Stimulated activated naive CD8-positive, alpha-beta T cell treated with anti-CD3 and anti-CD28 coated beads, Interleukin-15, Interleukin-2, amounts not matched to agents 100 ng/mL and 50 ng/mL, for 24 hours (primary cell): Measurements from ENCODE around the gene KLHL36.

Experiments used
- H3K27ac Mint-ChIP-seq: one replicate; pipeline ENCODE4 v1.8.0; 2021; ENCODE audit warnings: mild to moderate bottlenecking, mixed read lengths
- H3K27me3 Mint-ChIP-seq: one replicate; pipeline ENCODE4 v1.8.0; 2021; ENCODE audit warnings: mixed read lengths
- H3K36me3 Mint-ChIP-seq: one replicate; pipeline ENCODE4 v1.8.0; 2021; ENCODE audit warnings: low read depth, mixed read lengths
- H3K4me1 Mint-ChIP-seq: one replicate; pipeline ENCODE4 v1.8.0; 2021; ENCODE audit warnings: low read depth, mixed read lengths
- H3K4me3 Mint-ChIP-seq: one replicate; pipeline ENCODE4 v1.8.0; 2021; ENCODE audit warnings: mild to moderate bottlenecking, mixed read lengths
- H3K9me3 Mint-ChIP-seq: one replicate; pipeline ENCODE4 v1.8.0; 2021; ENCODE audit warnings: mixed read lengths

The KLHL36 gene

DNA sequence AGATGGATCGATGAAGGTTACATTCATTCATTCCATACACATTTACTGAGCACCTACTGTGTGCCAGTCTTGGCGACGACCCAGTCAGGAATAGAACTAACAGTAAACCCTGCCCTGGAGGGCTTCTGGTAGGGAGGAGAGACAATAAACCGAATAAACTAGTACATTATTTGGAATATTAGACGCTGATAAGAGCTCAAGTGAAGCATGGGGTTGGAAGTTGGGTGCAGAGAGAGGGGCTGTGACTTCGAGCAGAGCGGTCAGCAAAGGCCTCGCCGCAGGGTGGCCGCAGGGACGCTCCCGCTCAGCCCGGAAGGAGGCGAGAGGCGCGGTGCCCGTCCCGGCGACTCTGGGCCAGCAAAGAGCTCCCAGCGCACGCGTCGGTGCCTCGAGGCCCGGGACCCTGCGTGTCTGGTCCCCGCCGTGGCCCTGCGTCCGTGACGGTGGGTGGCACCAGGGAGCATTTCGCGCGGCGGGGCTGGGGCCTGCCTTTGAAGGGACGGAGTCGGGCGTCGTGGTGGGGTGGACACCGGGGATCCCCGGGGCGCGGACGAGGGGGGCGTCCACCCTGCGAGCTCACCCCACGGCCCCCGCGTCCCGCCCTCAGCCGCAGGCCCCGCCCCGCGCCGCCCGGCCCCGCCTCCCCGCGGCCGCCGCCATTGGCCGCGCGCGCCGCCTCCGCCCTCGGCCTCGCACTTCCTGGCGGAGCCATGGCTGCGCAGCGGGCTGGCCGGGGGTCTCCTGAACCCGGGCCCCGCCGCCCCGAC is at the start of gene KLHL36:
TSS of gene KLHL36 (plus strand) at position 684 of the 767 bp plus-strand sequence. CDS start 2,357 bp downstream, outside the sequence.
- Mint-ChIP-seq H3K27me3 (peaks cover 4% of the 10 kb centered on the region), H3K27ac (peak within 1 kb of the TSS; percentile 93), H3K4me1 (peaks cover 48% of the 10 kb centered on the region), H3K9me3 (no peaks in the 10 kb centered on the region), H3K4me3 (peak within 1 kb of the TSS; percentile 89), H3K36me3 (peaks cover 23% of the 10 kb centered on the region)

DNA sequence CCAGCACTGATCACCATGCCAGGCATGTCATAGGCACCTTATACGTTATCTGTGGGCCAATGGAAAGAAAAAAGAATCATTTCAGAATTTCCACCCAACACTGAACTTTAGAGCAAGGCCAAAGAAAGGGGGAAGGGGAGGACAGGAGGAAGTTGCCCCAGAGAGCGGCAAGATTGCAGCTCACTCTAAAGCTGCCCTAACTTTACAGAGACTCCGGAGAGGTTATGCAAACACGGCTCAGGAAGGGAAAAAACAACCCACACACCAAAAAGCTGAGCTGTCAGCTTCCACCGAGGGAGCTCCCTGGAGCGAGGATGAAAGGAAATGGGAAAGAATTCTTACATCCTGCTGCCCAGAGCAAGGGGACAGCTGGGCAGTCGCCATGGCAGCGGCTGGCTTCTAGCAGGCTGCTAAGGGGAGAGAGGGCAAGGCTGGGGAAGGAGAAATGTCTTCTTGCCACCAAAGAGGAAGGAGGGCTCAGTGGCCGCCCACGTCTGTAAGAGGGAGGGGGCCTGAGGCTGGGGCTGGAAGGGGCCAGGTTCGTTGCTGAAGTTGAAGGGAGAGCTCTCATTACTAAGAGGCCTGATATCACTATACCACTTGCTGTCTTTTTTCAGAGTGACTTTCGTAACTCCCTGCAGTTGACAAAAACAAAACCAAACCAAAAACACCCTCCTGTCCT is 48.6 kb upstream of the KLHL36 start:
- no peaks in the 10 kb centered on the region for H3K9me3 Mint-ChIP-seq

DNA sequence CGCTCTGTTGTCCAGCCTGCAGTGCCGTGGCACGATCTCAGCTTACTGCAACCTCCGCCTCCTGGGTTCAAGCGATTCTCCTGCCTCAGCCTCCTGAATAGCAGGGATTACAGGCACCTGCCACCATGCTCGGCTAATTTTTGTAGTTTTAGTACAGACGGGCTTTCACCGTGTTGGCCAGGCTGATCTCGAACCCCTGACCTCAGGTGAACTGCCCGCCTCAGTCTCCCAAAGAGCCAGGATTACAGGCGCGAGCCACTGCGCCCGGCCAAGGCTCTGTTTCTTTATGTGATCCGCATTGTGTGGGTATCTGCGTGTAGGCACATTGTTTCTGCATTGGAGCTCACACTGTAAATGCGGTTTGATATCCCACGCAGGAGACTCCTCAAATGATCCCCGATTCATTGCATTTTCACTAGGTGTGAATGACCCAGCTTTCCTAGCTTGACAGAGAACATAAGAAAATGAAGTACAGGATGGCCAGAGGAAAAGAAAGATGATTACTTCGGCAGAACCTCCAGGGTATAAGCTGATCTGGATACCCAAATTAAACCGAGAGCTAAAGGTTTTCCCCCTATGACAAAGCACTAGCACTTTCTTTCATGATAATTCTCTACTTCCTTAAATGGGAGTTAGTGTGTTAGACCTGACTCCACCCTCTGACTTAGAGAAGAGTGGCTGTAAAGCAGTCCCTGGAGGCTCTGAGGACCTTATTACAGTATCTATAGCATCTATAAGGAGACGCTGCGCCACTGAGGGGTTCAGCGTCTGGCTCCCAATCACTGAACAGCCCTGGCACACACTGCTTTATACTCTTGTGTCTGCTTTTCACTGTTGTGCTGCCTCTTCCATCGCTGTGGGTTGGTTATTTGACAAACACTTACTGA is 47.7 kb upstream of the KLHL36 start:
- Mint-ChIP-seq H3K36me3 (peaks cover 56% of the 10 kb centered on the region), H3K4me1 (peaks cover 91% of the 10 kb centered on the region), H3K9me3 (no peaks in the 10 kb centered on the region), H3K27ac (peak overlapping the region; percentile 99), H3K27me3 (no peaks in the 10 kb centered on the region), H3K4me3 (peak overlapping the region; percentile 83)

More for the DNA sequence above, 48.6 kb upstream of the KLHL36 start:
- H3K27ac Mint-ChIP-seq = peak overlapping the region; percentile 99
- H3K4me1 Mint-ChIP-seq = peaks cover 92% of the 10 kb centered on the region
- H3K36me3 Mint-ChIP-seq = peaks cover 59% of the 10 kb centered on the region
- H3K4me3 Mint-ChIP-seq = peak overlapping the region; percentile 83
- H3K27me3 Mint-ChIP-seq = no peaks in the 10 kb centered on the region

DNA sequence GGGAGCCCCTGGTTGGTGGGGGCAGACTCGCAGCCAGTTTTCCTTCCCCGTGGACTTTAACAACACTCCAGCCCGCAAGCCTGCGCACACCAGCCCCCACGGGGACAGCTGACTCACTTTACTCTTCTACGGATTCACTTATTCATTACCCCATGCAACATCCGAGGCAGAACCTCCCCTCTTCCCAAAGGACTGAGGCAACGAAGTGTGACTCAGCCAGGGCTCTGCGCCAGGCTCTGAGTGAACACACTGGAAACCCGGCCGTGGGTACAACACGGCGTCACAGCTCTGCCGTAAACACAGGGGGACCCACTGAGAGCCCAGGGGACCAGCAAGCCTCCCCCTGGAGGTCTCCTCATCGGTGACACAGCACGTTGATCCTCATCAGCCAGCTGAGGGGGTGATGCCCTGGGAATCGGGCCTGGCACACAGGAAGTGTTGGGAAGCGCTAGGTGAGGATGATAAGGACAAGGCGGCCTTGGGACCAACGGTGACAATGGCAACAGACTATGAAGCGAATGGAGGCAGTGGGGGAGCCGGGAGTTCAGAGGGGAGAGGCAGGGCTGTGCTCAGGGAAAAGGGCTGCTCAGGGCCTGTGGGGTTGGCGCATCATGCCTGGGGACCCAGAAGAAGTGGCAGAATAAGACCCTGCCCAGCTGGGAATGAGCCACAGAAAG is 45.0 kb upstream of the KLHL36 start:
- H3K4me3 Mint-ChIP-seq = peak overlapping the region; percentile 66
- peaks cover 58% of the 10 kb centered on the region for H3K36me3 Mint-ChIP-seq
- H3K9me3 Mint-ChIP-seq = no peaks in the 10 kb centered on the region
- no peaks in the 10 kb centered on the region for H3K27me3 Mint-ChIP-seq
- peaks cover 91% of the 10 kb centered on the region for H3K4me1 Mint-ChIP-seq
- H3K27ac Mint-ChIP-seq = peak overlapping the region; percentile 99

DNA sequence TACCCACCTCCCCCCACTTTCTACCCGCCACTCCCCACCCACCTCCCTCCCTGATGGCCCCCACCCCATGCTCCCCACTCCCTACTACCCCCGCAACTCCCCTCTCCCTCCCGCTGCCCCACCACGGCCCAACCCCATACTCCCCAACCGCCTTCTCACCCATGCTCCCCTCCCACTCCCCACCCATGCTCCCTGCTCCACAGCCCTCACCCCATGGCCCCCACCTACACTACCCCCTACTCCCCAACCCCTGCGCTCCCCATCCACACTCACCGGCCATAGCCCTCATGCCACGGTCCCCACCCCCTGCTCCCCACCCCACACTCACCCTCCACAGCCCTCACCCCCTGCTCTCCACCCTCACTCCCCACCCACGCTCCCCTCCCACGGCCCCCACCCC is 44.4 kb upstream of the KLHL36 start:
- Mint-ChIP-seq H3K36me3 (peaks cover 59% of the 10 kb centered on the region), H3K27ac (peak overlapping the region; percentile 83), H3K9me3 (no peaks in the 10 kb centered on the region), H3K4me1 (peaks cover 96% of the 10 kb centered on the region), H3K4me3 (no peak overlapping the region), H3K27me3 (no peaks in the 10 kb centered on the region)

DNA sequence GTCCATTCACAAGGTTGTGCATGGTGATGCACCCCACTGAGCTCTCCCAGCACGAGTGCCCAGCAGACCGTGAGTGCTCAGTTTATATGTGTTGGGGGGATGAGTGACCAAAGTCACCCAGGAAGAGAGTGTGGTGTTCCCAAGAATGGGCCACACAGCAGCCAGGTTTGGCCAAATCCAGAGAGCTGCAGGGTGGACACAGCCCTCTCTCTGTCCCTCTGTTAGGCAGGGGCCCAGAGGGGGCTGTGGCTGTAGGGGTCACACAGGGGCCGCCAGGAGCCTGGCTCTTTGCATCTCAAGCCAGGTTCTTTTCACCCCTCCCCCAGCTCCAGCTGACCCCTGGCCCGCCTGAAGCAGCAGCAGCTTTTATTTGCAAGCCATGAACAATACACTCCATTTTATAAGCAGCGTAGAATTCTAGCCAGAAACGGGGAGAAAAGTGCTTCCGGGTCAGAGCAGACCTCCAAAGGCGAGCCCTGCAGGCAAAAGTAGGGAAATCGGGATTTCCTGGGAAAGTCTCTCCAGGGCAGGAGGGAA is 43.8 kb upstream of the KLHL36 start:
- H3K27ac Mint-ChIP-seq = peak overlapping the region; percentile 83
- peak overlapping the region; percentile 41 for H3K4me3 Mint-ChIP-seq
- H3K4me1 Mint-ChIP-seq = peaks cover 96% of the 10 kb centered on the region
- no peaks in the 10 kb centered on the region for H3K9me3 Mint-ChIP-seq
- no peaks in the 10 kb centered on the region for H3K27me3 Mint-ChIP-seq
- peaks cover 61% of the 10 kb centered on the region for H3K36me3 Mint-ChIP-seq

DNA sequence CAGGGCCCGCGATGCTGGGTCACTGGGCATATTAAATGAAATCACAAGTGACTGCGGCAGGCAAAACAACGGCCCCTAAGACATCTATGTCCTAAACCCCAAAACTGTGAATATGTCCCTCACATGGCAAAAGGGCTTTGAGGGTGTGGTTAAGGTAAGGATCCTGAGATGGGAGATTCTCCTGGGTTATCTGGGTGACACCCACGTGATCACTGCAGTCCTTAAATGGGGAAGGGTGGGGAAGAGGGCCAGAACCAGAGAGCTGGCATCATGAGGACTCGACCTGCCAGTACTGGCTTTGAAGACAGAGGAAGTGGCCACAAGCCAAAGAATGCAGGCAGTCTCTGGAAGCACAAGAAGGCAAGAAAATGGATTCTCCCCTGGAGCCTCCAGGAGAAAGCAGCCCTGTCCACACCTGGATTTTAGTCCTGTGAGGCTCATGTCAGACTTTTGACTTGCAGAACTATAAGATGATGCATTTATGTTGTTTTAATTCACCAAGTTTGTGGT is 42.9 kb upstream of the KLHL36 start:
- Mint-ChIP-seq H3K27me3 (no peaks in the 10 kb centered on the region), H3K36me3 (peaks cover 69% of the 10 kb centered on the region), H3K4me1 (peaks cover 96% of the 10 kb centered on the region), H3K9me3 (peaks cover 1% of the 10 kb centered on the region), H3K27ac (peak overlapping the region; percentile 65), H3K4me3 (no peak overlapping the region)

DNA sequence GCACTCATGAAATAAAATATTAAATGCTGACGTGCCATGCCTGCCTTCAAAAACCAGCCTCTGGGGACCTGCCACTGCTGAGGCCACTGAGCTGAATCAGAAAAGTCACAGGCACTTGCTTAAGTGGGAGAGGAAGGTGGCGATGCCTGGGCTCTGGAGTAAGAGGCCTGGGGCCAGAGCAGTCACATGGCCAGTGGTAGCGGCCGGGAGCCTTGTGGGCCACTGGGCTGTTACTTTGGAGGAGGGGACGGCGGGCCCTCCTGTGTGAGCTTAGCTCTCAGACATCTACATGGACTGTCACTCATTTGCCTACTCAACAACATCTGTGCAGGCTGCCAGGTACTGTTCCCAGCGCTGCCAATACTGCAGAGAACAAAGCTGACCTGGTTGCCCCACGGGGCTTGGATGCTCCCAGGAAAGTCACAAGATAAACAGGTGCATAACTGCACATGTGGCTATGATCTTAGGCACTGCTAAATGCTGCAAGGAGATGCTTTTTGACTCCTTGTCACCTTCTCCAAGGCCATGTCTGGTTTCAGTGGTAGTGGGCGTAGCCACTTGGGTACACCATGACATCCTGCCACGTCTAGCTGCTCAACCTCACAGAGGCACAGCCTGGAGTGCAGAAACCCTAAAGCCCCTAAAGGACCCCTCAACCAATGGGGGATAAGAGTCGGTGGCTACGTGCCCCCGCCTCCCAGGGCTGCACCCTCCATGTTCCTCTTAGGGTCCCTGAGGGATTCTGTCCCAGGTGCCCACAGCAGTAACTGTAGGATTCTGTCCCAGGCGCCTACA is 42.0 kb upstream of the KLHL36 start:
- Mint-ChIP-seq H3K36me3 (peaks cover 70% of the 10 kb centered on the region), H3K27ac (peak overlapping the region; percentile 50), H3K9me3 (peaks cover 10% of the 10 kb centered on the region), H3K27me3 (no peaks in the 10 kb centered on the region), H3K4me3 (no peak overlapping the region), H3K4me1 (peaks cover 96% of the 10 kb centered on the region)

DNA sequence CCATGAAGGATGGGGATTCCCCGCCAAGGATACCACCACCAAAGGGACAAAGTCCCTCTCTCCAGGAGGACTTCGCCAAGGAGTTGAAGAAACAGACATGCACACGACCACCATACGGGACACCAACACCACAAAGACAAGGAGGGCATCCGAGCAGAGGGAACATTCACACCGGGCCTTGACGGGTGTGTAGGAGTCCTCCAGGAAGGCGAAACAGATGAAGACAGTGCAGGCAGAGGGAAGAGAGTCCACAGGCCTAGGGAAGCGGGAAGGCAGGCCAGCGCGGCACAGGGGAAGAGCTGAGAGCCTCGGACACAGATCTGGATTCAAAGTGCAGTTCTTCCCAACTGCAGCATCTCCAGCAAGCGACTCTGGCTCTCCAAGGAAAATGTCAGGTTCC is 41.2 kb upstream of the KLHL36 start:
- Mint-ChIP-seq H3K4me3 (peak overlapping the region; percentile 10), H3K4me1 (peaks cover 96% of the 10 kb centered on the region), H3K36me3 (peaks cover 78% of the 10 kb centered on the region)

DNA sequence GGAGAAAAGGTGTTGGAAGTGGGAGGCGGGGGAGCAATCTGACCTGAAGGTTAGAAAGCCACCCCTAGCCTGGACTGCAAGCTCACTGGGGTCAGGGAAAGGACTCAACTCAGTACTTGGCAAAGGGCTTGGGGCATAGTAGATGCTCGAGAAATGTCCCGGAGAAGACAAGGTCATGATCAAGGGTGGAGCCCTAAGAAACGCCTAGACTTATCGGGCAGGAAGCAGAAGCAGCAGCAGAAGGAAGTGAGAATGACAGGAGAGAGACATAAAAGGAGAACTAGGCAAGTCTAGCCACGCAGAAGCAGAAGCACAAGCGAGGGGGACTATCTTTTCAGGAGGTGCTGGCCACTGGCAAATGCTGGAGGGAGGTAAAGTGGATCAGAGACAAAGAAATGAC is 40.6 kb upstream of the KLHL36 start:
- Mint-ChIP-seq H3K36me3 (peaks cover 82% of the 10 kb centered on the region), H3K9me3 (peaks cover 10% of the 10 kb centered on the region), H3K27ac (peak overlapping the region; percentile 50), H3K27me3 (no peaks in the 10 kb centered on the region), H3K4me1 (peaks cover 93% of the 10 kb centered on the region), H3K4me3 (peak overlapping the region; percentile 38)

More for the DNA sequence above, 41.2 kb upstream of the KLHL36 start:
- no peaks in the 10 kb centered on the region for H3K27me3 Mint-ChIP-seq
- peak overlapping the region; percentile 50 for H3K27ac Mint-ChIP-seq
- H3K9me3 Mint-ChIP-seq = peaks cover 10% of the 10 kb centered on the region

DNA sequence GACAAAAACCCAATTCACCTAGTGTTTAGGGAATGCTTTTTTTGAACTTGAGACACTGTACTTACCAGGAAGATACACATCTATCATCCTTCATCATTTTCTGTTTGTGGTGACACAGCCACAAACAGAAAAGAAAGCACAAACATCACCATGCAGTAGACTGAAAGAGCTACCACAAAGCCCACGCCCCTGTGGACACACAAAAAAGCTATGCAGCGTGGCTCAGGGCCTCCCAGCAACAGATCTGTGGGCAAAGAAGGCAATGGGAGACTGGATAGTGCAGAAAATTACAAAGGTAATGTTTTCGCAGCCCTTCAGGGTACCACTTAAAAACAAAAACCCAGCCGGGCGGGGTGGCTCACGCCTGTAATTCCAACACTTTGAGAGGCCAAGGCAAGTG is 40.0 kb upstream of the KLHL36 start:
- H3K4me3 Mint-ChIP-seq = peak overlapping the region; percentile 38
- peaks cover 10% of the 10 kb centered on the region for H3K9me3 Mint-ChIP-seq

DNA sequence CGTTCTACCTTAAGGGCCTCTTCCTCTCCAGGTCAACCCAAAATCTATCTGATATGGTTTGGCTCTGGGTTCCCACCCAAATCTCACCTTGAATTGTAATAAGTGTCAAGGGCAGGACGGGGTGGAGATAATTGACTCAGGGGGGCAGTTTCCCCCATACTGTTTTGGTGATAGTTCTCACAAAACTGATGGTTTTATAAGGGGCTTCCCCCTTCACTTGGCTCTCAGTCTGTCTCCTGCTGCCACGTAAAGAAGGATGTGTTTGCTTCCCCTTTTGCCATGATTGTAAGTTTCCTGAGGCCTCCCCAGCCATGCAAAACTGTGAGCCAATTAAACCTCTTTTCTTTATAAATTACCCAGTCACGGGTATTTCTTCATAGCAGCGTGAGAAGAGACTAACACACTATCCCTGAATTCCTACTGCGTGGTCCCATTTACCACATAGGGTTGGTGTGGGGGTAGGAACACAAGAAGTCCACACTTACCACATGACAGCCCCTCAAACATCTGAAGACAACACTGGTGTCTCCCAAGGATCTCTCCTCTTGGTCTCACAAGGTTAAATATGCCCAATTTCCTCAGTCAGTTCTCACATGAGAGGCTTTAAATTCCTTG is 38.6 kb upstream of the KLHL36 start:
- H3K4me1 Mint-ChIP-seq = peaks cover 96% of the 10 kb centered on the region
- no peaks in the 10 kb centered on the region for H3K27me3 Mint-ChIP-seq
- peaks cover 10% of the 10 kb centered on the region for H3K9me3 Mint-ChIP-seq
- H3K27ac Mint-ChIP-seq = peak overlapping the region; percentile 50
- peaks cover 87% of the 10 kb centered on the region for H3K36me3 Mint-ChIP-seq
- H3K4me3 Mint-ChIP-seq = peak overlapping the region; percentile 38

More for the DNA sequence above, 40.0 kb upstream of the KLHL36 start:
- Mint-ChIP-seq H3K27me3 (no peaks in the 10 kb centered on the region), H3K27ac (peak overlapping the region; percentile 50), H3K36me3 (peaks cover 82% of the 10 kb centered on the region), H3K4me1 (peaks cover 93% of the 10 kb centered on the region)

DNA sequence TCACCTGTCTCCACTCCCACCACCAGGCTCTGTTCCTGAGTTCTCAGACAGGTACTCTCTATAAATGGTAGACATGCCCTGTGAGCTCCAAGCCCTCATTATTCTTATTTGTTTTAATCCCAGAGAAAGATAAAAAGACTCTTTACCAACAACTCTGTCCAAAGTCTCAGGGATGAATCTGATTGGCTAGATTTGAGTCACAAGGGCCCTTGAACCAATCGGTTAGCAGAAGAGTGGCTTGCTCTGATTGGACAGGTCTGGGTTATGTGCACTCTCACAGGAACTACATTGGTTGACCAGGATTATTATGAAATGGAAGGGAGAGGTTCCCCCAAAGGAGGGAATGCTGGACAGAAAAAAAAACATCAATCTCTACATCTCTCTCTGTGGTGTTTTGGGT is 37.9 kb upstream of the KLHL36 start:
- Mint-ChIP-seq H3K9me3 (peaks cover 10% of the 10 kb centered on the region), H3K36me3 (peaks cover 91% of the 10 kb centered on the region), H3K27ac (peak overlapping the region; percentile 50), H3K4me3 (peak overlapping the region; percentile 30), H3K27me3 (no peaks in the 10 kb centered on the region), H3K4me1 (peaks cover 97% of the 10 kb centered on the region)
